GM23338 (cell line): ENCODE results near the gene ARMC9. TPM values are rescaled to one million over a fixed set of nuclear protein-coding genes. Genes with fewer than 3 reads are reported as not detected.
A peak's percentile ranks its signal among the peaks of the same experiment; 100 is the strongest.

Experiments
- ATAC-seq: fragments of 200-7000 bp; cut with Tn5 transposase; 3 replicates; pipeline ENCODE4 v1.9.1; 2020
- DNase-seq: peaks from one replicate; pipeline ENCODE4 v3.0.0-alpha.2; 2015; ENCODE audit warnings: low spot score
- H2AFZ ChIP-seq: fragments of 200-600 bp; sonication (generic); 2 replicates; pipeline ENCODE4 v1.8.0; 2016; ENCODE audit warnings: antibody characterized with exemption, mild to moderate bottlenecking, moderate library complexity
- H3F3A ChIP-seq: fragments of 200-600 bp; sonication (generic); replicated peaks from 2 replicates; pipeline ENCODE4 v1.8.0; 2017; ENCODE audit warnings: antibody characterized with exemption, mixed run types, low read depth
- H3K27ac ChIP-seq: fragments of 200-600 bp; sonication (generic); 2 replicates; pipeline ENCODE4 v1.6.1; 2016; ENCODE audit warnings: low read depth
- H3K27me3 ChIP-seq: fragments of 200-600 bp; sonication (generic); 2 replicates; pipeline ENCODE4 v1.8.0; 2016; ENCODE audit warnings: mild to moderate bottlenecking, mixed run types, moderate library complexity; ENCODE audit not compliant: insufficient read depth
- H3K36me3 ChIP-seq: fragments of 200-600 bp; sonication (generic); 2 replicates; pipeline ENCODE4 v1.8.0; 2016; ENCODE audit warnings: mild to moderate bottlenecking; ENCODE audit not compliant: insufficient read depth
- H3K4me1 ChIP-seq: fragments of 200-600 bp; sonication (generic); 2 replicates; pipeline ENCODE4 v1.8.0; 2016; ENCODE audit warnings: mild to moderate bottlenecking, moderate library complexity; ENCODE audit not compliant: insufficient read depth
- H3K4me2 ChIP-seq: fragments of 200-600 bp; sonication (generic); 2 replicates; pipeline ENCODE4 v1.7.1; 2017; ENCODE audit warnings: mixed run types
- H3K4me3 ChIP-seq: fragments of 200-600 bp; sonication (generic); 2 replicates; pipeline ENCODE4 v1.6.1; 2016; ENCODE audit warnings: mixed run types
- H3K79me2 ChIP-seq: fragments of 200-600 bp; sonication (generic); replicated peaks from 2 replicates; pipeline ENCODE4 v1.8.0; 2017; ENCODE audit warnings: mild to moderate bottlenecking; ENCODE audit not compliant: insufficient read depth
- H3K9me2 ChIP-seq: fragments of 200-600 bp; sonication (generic); 2 replicates; pipeline ENCODE4 v1.8.0; 2017; ENCODE audit not compliant: insufficient read depth
- H4K20me1 ChIP-seq: fragments of 200-600 bp; sonication (generic); replicated peaks from 2 replicates; pipeline ENCODE4 v1.8.0; 2017; ENCODE audit warnings: mild to moderate bottlenecking; ENCODE audit not compliant: insufficient read depth
- H3K27ac Mint-ChIP-seq: 2 replicates; pipeline ENCODE4 v1.8.0; 2020; ENCODE audit warnings: inconsistent platforms, mild to moderate bottlenecking, moderate library complexity, mixed read lengths
- H3K27me3 Mint-ChIP-seq: 3 replicates; pipeline ENCODE4 v1.8.0; 2022; ENCODE audit warnings: low read depth, mild to moderate bottlenecking, moderate library complexity, mixed read lengths, inconsistent platforms; ENCODE audit not compliant: insufficient read depth, poor library complexity
- H3K36me3 Mint-ChIP-seq: 3 replicates; pipeline ENCODE4 v1.8.0; 2021; ENCODE audit warnings: low read depth, mild to moderate bottlenecking, inconsistent platforms, moderate library complexity, mixed read lengths
- H3K4me1 Mint-ChIP-seq: 3 replicates; pipeline ENCODE4 v1.8.0; 2020; ENCODE audit warnings: mild to moderate bottlenecking, inconsistent platforms, mixed read lengths
- H3K4me3 Mint-ChIP-seq: 3 replicates; pipeline ENCODE4 v1.8.0; 2021; ENCODE audit warnings: moderate library complexity, mild to moderate bottlenecking, inconsistent platforms, mixed read lengths
- H3K9me3 Mint-ChIP-seq: 3 replicates; pipeline ENCODE4 v1.8.0; 2020; ENCODE audit warnings: moderate library complexity, mild to moderate bottlenecking, inconsistent platforms, mixed read lengths
- CREB1 ChIP-seq: fragments of 250-450 bp; sonication (Bioruptor Pico); IDR thresholded peaks from 2 replicates; pipeline ENCODE4 v1.5.0; 2020; ENCODE audit warnings: low read depth, mild to moderate bottlenecking, moderate library complexity
- EZH2 ChIP-seq: fragments of 200-600 bp; sonication (generic); IDR thresholded peaks from one replicate; pipeline ENCODE4 v1.8.0; 2017; ENCODE audit warnings: antibody characterized with exemption, mild to moderate bottlenecking, low read depth; ENCODE audit not compliant: unreplicated experiment
- EZH2phosphoT487 ChIP-seq: fragments of 200-600 bp; sonication (generic); IDR thresholded peaks from one replicate; pipeline ENCODE4 v1.8.1; 2018; ENCODE audit warnings: antibody characterized with exemption; ENCODE audit not compliant: unreplicated experiment
- POLR2AphosphoS5 ChIP-seq: IDR thresholded peaks from 2 replicates; pipeline ENCODE4 v1.6.1; 2016; ENCODE audit warnings: antibody characterized with exemption, low read depth
- STAT1 ChIP-seq: IDR thresholded peaks from one replicate; pipeline ENCODE4 v1.6.1; 2016; ENCODE audit warnings: antibody characterized with exemption; ENCODE audit not compliant: unreplicated experiment
- ZNF114 ChIP-seq: fragments of 250-450 bp; sonication (Bioruptor Pico); IDR thresholded peaks from 2 replicates; pipeline ENCODE4 v1.5.0; 2020; ENCODE audit warnings: mild to moderate bottlenecking, moderate library complexity
- ZNF331 ChIP-seq: fragments of 250-450 bp; sonication (Bioruptor Pico); IDR thresholded peaks from 2 replicates; pipeline ENCODE4 v1.5.0; 2020; ENCODE audit warnings: low read depth, mild to moderate bottlenecking, moderate library complexity
- polyA plus RNA-seq: library from polyadenylated mRNA; unstranded; fragments of >200 nt; fragmentation: Nextera tagmentation; extraction: Ambion mirVana; gene quantifications from 2 replicates; pipeline ENCODE4 v1.2.1, GENCODE V29; 2016
- total RNA-seq: library from RNA; depleted of rRNA; stranded (reverse); fragments of >200 nt; shearing (Covaris generic); gene quantifications from 2 replicates; pipeline ENCODE4 v1.2.3, GENCODE V29; 2014
- TF ChIP-seq, protein P1 (sequence below): IDR thresholded peaks from one replicate; pipeline ENCODE4 v1.6.1; 2018; ENCODE audit warnings: antibody characterized with exemption; ENCODE audit not compliant: unreplicated experiment
- TF ChIP-seq, protein P2 (sequence below): fragments of 250-450 bp; sonication (Bioruptor Pico); IDR thresholded peaks from 2 replicates; pipeline ENCODE4 v1.5.0; 2020; ENCODE audit warnings: mild to moderate bottlenecking, moderate library complexity

The ARMC9 gene
- total and polyA plus RNA-seq, 2 experiments from 2014 or later = 29.2 to 56.0 TPM

DNA sequence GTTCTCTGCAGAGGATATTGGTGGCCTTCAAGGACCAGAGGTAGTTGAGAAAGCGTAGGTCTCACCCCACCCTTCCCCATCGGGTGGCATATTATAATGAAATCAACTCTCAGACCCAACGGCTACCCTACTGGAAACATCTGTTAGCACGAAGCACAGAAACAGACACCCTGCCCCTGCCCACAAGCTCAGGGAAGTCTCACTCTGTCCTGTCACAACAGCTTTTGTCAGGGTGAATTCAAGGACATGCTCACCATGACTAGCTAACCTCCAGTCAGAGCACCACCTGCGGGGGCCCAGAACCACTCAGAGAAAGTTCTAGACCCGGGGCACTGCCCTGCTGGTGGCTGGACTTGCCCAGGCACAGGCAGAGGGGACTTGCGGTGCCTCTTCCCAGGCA is 193.6 kb downstream of the ARMC9 start (continued):
- TF ChIP-seq, protein P1, sequence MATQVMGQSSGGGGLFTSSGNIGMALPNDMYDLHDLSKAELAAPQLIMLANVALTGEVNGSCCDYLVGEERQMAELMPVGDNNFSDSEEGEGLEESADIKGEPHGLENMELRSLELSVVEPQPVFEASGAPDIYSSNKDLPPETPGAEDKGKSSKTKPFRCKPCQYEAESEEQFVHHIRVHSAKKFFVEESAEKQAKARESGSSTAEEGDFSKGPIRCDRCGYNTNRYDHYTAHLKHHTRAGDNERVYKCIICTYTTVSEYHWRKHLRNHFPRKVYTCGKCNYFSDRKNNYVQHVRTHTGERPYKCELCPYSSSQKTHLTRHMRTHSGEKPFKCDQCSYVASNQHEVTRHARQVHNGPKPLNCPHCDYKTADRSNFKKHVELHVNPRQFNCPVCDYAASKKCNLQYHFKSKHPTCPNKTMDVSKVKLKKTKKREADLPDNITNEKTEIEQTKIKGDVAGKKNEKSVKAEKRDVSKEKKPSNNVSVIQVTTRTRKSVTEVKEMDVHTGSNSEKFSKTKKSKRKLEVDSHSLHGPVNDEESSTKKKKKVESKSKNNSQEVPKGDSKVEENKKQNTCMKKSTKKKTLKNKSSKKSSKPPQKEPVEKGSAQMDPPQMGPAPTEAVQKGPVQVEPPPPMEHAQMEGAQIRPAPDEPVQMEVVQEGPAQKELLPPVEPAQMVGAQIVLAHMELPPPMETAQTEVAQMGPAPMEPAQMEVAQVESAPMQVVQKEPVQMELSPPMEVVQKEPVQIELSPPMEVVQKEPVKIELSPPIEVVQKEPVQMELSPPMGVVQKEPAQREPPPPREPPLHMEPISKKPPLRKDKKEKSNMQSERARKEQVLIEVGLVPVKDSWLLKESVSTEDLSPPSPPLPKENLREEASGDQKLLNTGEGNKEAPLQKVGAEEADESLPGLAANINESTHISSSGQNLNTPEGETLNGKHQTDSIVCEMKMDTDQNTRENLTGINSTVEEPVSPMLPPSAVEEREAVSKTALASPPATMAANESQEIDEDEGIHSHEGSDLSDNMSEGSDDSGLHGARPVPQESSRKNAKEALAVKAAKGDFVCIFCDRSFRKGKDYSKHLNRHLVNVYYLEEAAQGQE = no peak
- no peak for TF ChIP-seq ZNF331 (CRISPR knock-in tag)
- no peak for TF ChIP-seq POLR2AphosphoS5
- no peak for TF ChIP-seq CREB1 (CRISPR knock-in tag)
- TF ChIP-seq STAT1 = no peak
- no peak for TF ChIP-seq EZH2phosphoT487

DNA sequence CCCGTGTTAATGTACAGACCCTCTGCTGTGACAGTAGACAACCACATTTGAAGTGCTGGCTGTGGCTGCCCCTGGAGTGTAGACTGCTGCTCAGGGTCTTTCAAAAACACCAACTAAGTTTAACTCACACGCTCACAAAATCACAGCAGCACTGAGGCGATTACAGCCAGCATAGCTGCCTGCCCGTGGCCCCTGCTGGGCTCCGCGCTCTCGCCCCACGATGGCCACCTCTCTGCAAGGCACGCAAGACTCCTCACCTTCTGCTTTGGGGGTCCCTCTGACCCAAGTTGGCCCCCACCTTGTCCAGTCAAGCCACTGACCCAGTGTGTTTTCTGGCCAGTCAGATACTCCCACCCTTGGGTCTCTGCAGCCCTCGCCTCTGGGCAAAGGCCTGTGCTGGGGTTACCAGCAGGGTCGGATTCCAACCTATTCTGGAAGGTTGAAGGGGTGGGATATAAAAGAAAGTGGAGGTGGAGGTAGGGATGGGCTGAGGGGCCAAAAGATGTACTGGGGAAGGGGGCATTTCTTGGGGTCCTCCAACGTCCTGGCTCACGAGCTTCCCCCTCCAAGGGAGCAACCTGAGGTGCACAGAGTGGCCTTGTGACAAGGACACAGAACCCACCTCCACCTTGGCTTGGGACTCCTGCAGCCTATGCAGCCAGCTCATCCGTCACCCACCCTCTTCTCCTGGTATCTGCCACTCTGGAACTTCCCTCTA is 194.2 kb downstream of the ARMC9 start:
- Histone ChIP-seq H3K27me3 (no peaks in the 10 kb centered on the region), H3K4me2 (peak overlapping the region; percentile 51), H4K20me1 (no peaks in the 10 kb centered on the region), H3K4me1 (peaks cover 22% of the 10 kb centered on the region), H3K27ac (no peak overlapping the region), H3K9me2 (no peaks in the 10 kb centered on the region), H2AFZ (peak overlapping the region; percentile 72; the same call in 1 of the 2 replicates), H3K79me2 (peaks cover 13% of the 10 kb centered on the region), H3K36me3 (no peaks in the 10 kb centered on the region), H3F3A (peaks cover 11% of the 10 kb centered on the region), H3K4me3 (no peak overlapping the region)
- H3K27me3 Mint-ChIP-seq = peaks cover 30% of the 10 kb centered on the region
- peaks cover 61% of the 10 kb centered on the region for H3K4me1 Mint-ChIP-seq
- ATAC-seq (no peak), DNase-seq (no peak)
- H3K4me3 Mint-ChIP-seq = peak overlapping the region; percentile 47; the same call in 1 of the 3 replicates
- H3K27ac Mint-ChIP-seq = 0 out of 2 replicates have a peak overlapping the region, but pooled peaks have one; percentile 43
- no peaks in the 10 kb centered on the region for H3K9me3 Mint-ChIP-seq
- peaks cover 3% of the 10 kb centered on the region for H3K36me3 Mint-ChIP-seq
- TF ChIP-seq ZNF114 (CRISPR knock-in tag) (no peak), EZH2phosphoT487 (no peak), EZH2 (no peak), ZNF331 (CRISPR knock-in tag) (no peak), CREB1 (CRISPR knock-in tag) (no peak), POLR2AphosphoS5 (no peak)
- TF ChIP-seq, protein P2, sequence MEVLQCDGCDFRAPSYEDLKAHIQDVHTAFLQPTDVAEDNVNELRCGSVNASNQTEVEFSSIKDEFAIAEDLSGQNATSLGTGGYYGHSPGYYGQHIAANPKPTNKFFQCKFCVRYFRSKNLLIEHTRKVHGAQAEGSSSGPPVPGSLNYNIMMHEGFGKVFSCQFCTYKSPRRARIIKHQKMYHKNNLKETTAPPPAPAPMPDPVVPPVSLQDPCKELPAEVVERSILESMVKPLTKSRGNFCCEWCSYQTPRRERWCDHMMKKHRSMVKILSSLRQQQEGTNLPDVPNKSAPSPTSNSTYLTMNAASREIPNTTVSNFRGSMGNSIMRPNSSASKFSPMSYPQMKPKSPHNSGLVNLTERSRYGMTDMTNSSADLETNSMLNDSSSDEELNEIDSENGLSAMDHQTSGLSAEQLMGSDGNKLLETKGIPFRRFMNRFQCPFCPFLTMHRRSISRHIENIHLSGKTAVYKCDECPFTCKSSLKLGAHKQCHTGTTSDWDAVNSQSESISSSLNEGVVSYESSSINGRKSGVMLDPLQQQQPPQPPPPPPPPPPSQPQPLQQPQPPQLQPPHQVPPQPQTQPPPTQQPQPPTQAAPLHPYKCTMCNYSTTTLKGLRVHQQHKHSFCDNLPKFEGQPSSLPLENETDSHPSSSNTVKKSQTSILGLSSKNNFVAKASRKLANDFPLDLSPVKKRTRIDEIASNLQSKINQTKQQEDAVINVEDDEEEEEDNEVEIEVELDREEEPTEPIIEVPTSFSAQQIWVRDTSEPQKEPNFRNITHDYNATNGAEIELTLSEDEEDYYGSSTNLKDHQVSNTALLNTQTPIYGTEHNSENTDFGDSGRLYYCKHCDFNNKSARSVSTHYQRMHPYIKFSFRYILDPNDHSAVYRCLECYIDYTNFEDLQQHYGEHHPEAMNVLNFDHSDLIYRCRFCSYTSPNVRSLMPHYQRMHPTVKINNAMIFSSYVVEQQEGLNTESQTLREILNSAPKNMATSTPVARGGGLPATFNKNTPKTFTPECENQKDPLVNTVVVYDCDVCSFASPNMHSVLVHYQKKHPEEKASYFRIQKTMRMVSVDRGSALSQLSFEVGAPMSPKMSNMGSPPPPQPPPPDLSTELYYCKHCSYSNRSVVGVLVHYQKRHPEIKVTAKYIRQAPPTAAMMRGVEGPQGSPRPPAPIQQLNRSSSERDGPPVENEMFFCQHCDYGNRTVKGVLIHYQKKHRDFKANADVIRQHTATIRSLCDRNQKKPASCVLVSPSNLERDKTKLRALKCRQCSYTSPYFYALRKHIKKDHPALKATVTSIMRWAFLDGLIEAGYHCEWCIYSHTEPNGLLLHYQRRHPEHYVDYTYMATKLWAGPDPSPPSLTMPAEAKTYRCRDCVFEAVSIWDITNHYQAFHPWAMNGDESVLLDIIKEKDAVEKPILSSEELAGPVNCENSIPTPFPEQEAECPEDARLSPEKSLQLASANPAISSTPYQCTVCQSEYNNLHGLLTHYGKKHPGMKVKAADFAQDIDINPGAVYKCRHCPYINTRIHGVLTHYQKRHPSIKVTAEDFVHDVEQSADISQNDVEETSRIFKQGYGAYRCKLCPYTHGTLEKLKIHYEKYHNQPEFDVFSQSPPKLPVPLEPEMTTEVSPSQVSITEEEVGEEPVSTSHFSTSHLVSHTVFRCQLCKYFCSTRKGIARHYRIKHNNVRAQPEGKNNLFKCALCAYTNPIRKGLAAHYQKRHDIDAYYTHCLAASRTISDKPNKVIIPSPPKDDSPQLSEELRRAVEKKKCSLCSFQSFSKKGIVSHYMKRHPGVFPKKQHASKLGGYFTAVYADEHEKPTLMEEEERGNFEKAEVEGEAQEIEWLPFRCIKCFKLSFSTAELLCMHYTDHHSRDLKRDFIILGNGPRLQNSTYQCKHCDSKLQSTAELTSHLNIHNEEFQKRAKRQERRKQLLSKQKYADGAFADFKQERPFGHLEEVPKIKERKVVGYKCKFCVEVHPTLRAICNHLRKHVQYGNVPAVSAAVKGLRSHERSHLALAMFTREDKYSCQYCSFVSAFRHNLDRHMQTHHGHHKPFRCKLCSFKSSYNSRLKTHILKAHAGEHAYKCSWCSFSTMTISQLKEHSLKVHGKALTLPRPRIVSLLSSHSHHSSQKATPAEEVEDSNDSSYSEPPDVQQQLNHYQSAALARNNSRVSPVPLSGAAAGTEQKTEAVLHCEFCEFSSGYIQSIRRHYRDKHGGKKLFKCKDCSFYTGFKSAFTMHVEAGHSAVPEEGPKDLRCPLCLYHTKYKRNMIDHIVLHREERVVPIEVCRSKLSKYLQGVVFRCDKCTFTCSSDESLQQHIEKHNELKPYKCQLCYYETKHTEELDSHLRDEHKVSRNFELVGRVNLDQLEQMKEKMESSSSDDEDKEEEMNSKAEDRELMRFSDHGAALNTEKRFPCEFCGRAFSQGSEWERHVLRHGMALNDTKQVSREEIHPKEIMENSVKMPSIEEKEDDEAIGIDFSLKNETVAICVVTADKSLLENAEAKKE (CRISPR knock-in tag) = no peak
- TF ChIP-seq, protein P1 = no peak
